ENCODE results near the gene EMID1. TPM values are rescaled to one million over a fixed set of nuclear protein-coding genes. Genes with fewer than 3 reads are reported as not detected.

Gene EMID1
- total RNA-seq, 1 experiment from 2014 or later, result 10.0 TPM

GRCh38 chr22:29211466-29211865 is 5.8 kb downstream of the EMID1 start:
- no peaks in the 10 kb centered on the region for H3K9me3 ChIP-seq
- H3K4me1 ChIP-seq, result peaks cover 4% of the 10 kb centered on the region; the same call in 1 of the 2 replicates
- Mint-ChIP-seq H3K27ac (ENCODE audit: unreplicated experiment) (no peak overlapping the region), H3K4me3 (ENCODE audit: unreplicated experiment) (no peak overlapping the region), H3K4me1 (ENCODE audit: low read depth, unreplicated experiment) (no peaks in the 10 kb centered on the region), H3K9me3 (ENCODE audit: unreplicated experiment) (no peaks in the 10 kb centered on the region), H3K36me3 (ENCODE audit: insufficient read depth, unreplicated experiment) (no peaks in the 10 kb centered on the region), H3K27me3 (ENCODE audit: insufficient read depth, unreplicated experiment) (no peaks in the 10 kb centered on the region)
- intact Hi-C loops (cut with micrococcal nuclease; ENCODE audit: unreplicated experiment), result no loop called here
- no peak overlapping the region for H3K4me3 ChIP-seq (ENCODE audit: low read depth, low read length)
- TF ChIP-seq, protein P1, sequence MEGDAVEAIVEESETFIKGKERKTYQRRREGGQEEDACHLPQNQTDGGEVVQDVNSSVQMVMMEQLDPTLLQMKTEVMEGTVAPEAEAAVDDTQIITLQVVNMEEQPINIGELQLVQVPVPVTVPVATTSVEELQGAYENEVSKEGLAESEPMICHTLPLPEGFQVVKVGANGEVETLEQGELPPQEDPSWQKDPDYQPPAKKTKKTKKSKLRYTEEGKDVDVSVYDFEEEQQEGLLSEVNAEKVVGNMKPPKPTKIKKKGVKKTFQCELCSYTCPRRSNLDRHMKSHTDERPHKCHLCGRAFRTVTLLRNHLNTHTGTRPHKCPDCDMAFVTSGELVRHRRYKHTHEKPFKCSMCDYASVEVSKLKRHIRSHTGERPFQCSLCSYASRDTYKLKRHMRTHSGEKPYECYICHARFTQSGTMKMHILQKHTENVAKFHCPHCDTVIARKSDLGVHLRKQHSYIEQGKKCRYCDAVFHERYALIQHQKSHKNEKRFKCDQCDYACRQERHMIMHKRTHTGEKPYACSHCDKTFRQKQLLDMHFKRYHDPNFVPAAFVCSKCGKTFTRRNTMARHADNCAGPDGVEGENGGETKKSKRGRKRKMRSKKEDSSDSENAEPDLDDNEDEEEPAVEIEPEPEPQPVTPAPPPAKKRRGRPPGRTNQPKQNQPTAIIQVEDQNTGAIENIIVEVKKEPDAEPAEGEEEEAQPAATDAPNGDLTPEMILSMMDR (IDR thresholded peaks at IDR 0.05; ENCODE audit: insufficient read depth in 1 of 2, low read depth in 1 of 2, low read length in 1 of 2, severe bottlenecking in 1 of 2, unreplicated experiment in 1 of 2), result no peak
- no peak for DNase-seq
- ChIA-PET CTCF (no interaction called here), POLR2A (no interaction called here)
- no peaks in the 10 kb centered on the region for H3K27me3 ChIP-seq (replicated peaks; ENCODE audit: control insufficient read depth, insufficient read depth, low read length)
- no TSS peak for BruUV-seq (replicated peaks)
- no peaks in the 10 kb centered on the region for H3K36me3 ChIP-seq (ENCODE audit: control insufficient read depth, insufficient read depth, low read length)

- CTCF ChIA-PET, result no interaction called here
- no peaks in the 10 kb centered on the region for H3K36me3 ChIP-seq (ENCODE audit: control insufficient read depth, insufficient read depth, low read length)
- Mint-ChIP-seq H3K36me3 (ENCODE audit: insufficient read depth, unreplicated experiment) (no peaks in the 10 kb centered on the region), H3K27me3 (ENCODE audit: insufficient read depth, unreplicated experiment) (no peaks in the 10 kb centered on the region), H3K4me3 (ENCODE audit: unreplicated experiment) (no peak overlapping the region), H3K9me3 (ENCODE audit: unreplicated experiment) (no peaks in the 10 kb centered on the region), H3K4me1 (ENCODE audit: low read depth, unreplicated experiment) (no peaks in the 10 kb centered on the region), H3K27ac (ENCODE audit: unreplicated experiment) (no peak overlapping the region)
- H3K9me3 ChIP-seq, result no peaks in the 10 kb centered on the region
- DNase-seq, result no peak
- H3K4me3 ChIP-seq (ENCODE audit: low read depth, low read length), result no peak overlapping the region
- intact Hi-C loops (cut with micrococcal nuclease; ENCODE audit: unreplicated experiment), result no loop called here
- H3K4me1 ChIP-seq, result no peaks in the 10 kb centered on the region
- no TSS peak for BruUV-seq (replicated peaks)
- POLR2A ChIA-PET, result no interaction called here
- H3K27me3 ChIP-seq (replicated peaks; ENCODE audit: control insufficient read depth, insufficient read depth, low read length), result no peaks in the 10 kb centered on the region
- TF ChIP-seq, protein P1 (IDR thresholded peaks at IDR 0.05; ENCODE audit: insufficient read depth in 1 of 2, low read depth in 1 of 2, low read length in 1 of 2, severe bottlenecking in 1 of 2, unreplicated experiment in 1 of 2), result no peak
Observed at GRCh38 chr22:29212743-29213142, 7.0 kb downstream of the EMID1 start.

- Mint-ChIP-seq H3K36me3 (ENCODE audit: insufficient read depth, unreplicated experiment) (no peaks in the 10 kb centered on the region), H3K27me3 (ENCODE audit: insufficient read depth, unreplicated experiment) (no peaks in the 10 kb centered on the region), H3K4me3 (ENCODE audit: unreplicated experiment) (no peak overlapping the region), H3K27ac (ENCODE audit: unreplicated experiment) (no peak overlapping the region), H3K9me3 (ENCODE audit: unreplicated experiment) (no peaks in the 10 kb centered on the region), H3K4me1 (ENCODE audit: low read depth, unreplicated experiment) (no peaks in the 10 kb centered on the region)
- no peak for DNase-seq
- BruUV-seq (replicated peaks), result no TSS peak
- no peaks in the 10 kb centered on the region for H3K4me1 ChIP-seq
- H3K27me3 ChIP-seq (replicated peaks; ENCODE audit: control insufficient read depth, insufficient read depth, low read length), result no peaks in the 10 kb centered on the region
- no peaks in the 10 kb centered on the region for H3K9me3 ChIP-seq
- intact Hi-C loops (cut with micrococcal nuclease; ENCODE audit: unreplicated experiment), result no loop called here
- CTCF ChIA-PET, result no interaction called here
- H3K4me3 ChIP-seq (ENCODE audit: low read depth, low read length), result no peak overlapping the region
- TF ChIP-seq, protein P1 (IDR thresholded peaks at IDR 0.05; ENCODE audit: insufficient read depth in 1 of 2, low read depth in 1 of 2, low read length in 1 of 2, severe bottlenecking in 1 of 2, unreplicated experiment in 1 of 2), result no peak
- no peaks in the 10 kb centered on the region for H3K36me3 ChIP-seq (ENCODE audit: control insufficient read depth, insufficient read depth, low read length)
- POLR2A ChIA-PET, result no interaction called here
Observed at GRCh38 chr22:29213493-29213892, 7.8 kb downstream of the EMID1 start.
